ENCODE data around the gene PIEZO1. TPM values are rescaled to one million over a fixed set of nuclear protein-coding genes. Genes with fewer than 3 reads are reported as not detected.
A peak's percentile ranks its signal among the peaks of the same experiment; 100 is the strongest.

Gene PIEZO1
- total and polyA plus RNA-seq, 2 donors (not counting 3 experiments of a cell fraction or from before 2014, with no cell fraction given) = 298 to 322 TPM

- TF ChIP-seq EZH2 (IDR thresholded peaks at IDR 0.05; ENCODE audit: borderline replicate concordance, low read depth, low read length, severe bottlenecking) (no peak), MAX (IDR thresholded peaks at IDR 0.05; ENCODE audit: insufficient read depth, insufficient read length) (no peak), GATA2 (IDR thresholded peaks at IDR 0.05; ENCODE audit: insufficient read depth, insufficient read length, low read depth, low read length) (no peak), POLR2A (IDR thresholded peaks at IDR 0.05; ENCODE audit: low read depth, low read length) (peak; percentile 27), JUN (IDR thresholded peaks at IDR 0.05; ENCODE audit: borderline replicate concordance, insufficient read depth, insufficient read length, low read depth) (no peak), FOS (IDR thresholded peaks at IDR 0.05; ENCODE audit: borderline replicate concordance, insufficient read depth, low read length) (no peak)
- H3K4me2 ChIP-seq (ENCODE audit: insufficient read depth, low read length) = no peak overlapping the region
- FAIRE-seq (no peak), DNase-seq (ENCODE audit: low read depth, low spot score) (no peak)
- BruUV-seq (replicated peaks) = no TSS peak
- H3K9ac ChIP-seq (replicated peaks; ENCODE audit: extremely low read depth, insufficient read depth, low read length) = no peak overlapping the region
- H3K4me3 ChIP-seq (replicated peaks in 1 of 3; ENCODE audit: insufficient read depth in 1 of 3, low read depth in 1 of 3, low read length in 3 of 3) = no peak overlapping the region
- H3K36me3 ChIP-seq (ENCODE audit: control insufficient read depth in 2 of 2, extremely low read depth in 1 of 2, insufficient read depth in 2 of 2, low read length in 2 of 2) = peaks cover 4 to 12% of the 10 kb centered on the region in 2 experiments
- no peaks in the 10 kb centered on the region for H3K9me3 ChIP-seq (replicated peaks; ENCODE audit: control insufficient read depth, insufficient read depth, low read length)
- dilution Hi-C loops (cut with MboI; ENCODE audit: extremely low pct_ligation_motif_present, low sequenced_read_pairs) (no loop called here), intact Hi-C loops (cut with micrococcal nuclease) (no loop called here)
- no peaks in the 10 kb centered on the region for H3K27me3 ChIP-seq (ENCODE audit: control insufficient read depth in 2 of 2, insufficient read depth in 2 of 2, low read length in 2 of 2)
- H2AFZ ChIP-seq (ENCODE audit: low read depth, low read length) = no peak overlapping the region
- H3K4me1 ChIP-seq (ENCODE audit: control insufficient read depth, extremely low read depth, insufficient read depth, low read length) = peaks cover 22% of the 10 kb centered on the region
- no peaks in the 10 kb centered on the region for H4K20me1 ChIP-seq (replicated peaks; ENCODE audit: control insufficient read depth, extremely low read depth, insufficient read depth, low read length)
- ChIA-PET CTCF (interaction anchor here (0.6 to 2.1 kb wide), 2 partner anchors 70 to 99 kb away, joined by 3 to 8 read pairs; no protein-coding TSS in a partner anchor), POLR2A (no interaction called here)
- H3K27ac ChIP-seq (ENCODE audit: insufficient read depth, low read depth, low read length) = no peak overlapping the region
- H3K9me1 ChIP-seq (replicated peaks; ENCODE audit: control insufficient read depth, extremely low read depth, insufficient read depth, low read length) = no peaks in the 10 kb centered on the region
- peaks cover 44% of the 10 kb centered on the region for H3K79me2 ChIP-seq (ENCODE audit: control insufficient read depth, insufficient read depth, low read length)
Measured at GRCh38 chr16:88807142-88807625, 22.2 kb upstream of the PIEZO1 start.

- H3K36me3 ChIP-seq (ENCODE audit: control insufficient read depth in 2 of 2, extremely low read depth in 1 of 2, insufficient read depth in 2 of 2, low read length in 2 of 2) = peaks cover 4 to 12% of the 10 kb centered on the region in 2 experiments
- H3K9me1 ChIP-seq (replicated peaks; ENCODE audit: control insufficient read depth, extremely low read depth, insufficient read depth, low read length) = no peaks in the 10 kb centered on the region
- no peak overlapping the region for H3K9ac ChIP-seq (replicated peaks; ENCODE audit: extremely low read depth, insufficient read depth, low read length)
- no peak overlapping the region for H3K27ac ChIP-seq (ENCODE audit: insufficient read depth, low read depth, low read length)
- no peak overlapping the region for H3K4me3 ChIP-seq (replicated peaks in 1 of 3; ENCODE audit: insufficient read depth in 1 of 3, low read depth in 1 of 3, low read length in 3 of 3)
- BruUV-seq (replicated peaks) = no TSS peak
- no peaks in the 10 kb centered on the region for H3K9me3 ChIP-seq (replicated peaks; ENCODE audit: control insufficient read depth, insufficient read depth, low read length)
- no peak overlapping the region for H2AFZ ChIP-seq (ENCODE audit: low read depth, low read length)
- peaks cover 20% of the 10 kb centered on the region for H3K4me1 ChIP-seq (ENCODE audit: control insufficient read depth, extremely low read depth, insufficient read depth, low read length)
- H3K27me3 ChIP-seq (ENCODE audit: control insufficient read depth in 2 of 2, insufficient read depth in 2 of 2, low read length in 2 of 2) = no peaks in the 10 kb centered on the region
- TF ChIP-seq MYC (IDR thresholded peaks at IDR 0.05; ENCODE audit: low read depth, low read length) (no peak), JUN (IDR thresholded peaks at IDR 0.05; ENCODE audit: borderline replicate concordance, insufficient read depth, insufficient read length, low read depth) (no peak), EZH2 (IDR thresholded peaks at IDR 0.05; ENCODE audit: borderline replicate concordance, low read depth, low read length, severe bottlenecking) (no peak), FOS (IDR thresholded peaks at IDR 0.05; ENCODE audit: borderline replicate concordance, insufficient read depth, low read length) (no peak), CTCF (IDR thresholded peaks at IDR 0.05; ENCODE audit: extremely low read depth in 1 of 2, insufficient read depth in 1 of 2, low read depth in 1 of 2, low read length in 2 of 2) (no peak), POLR2A (IDR thresholded peaks at IDR 0.05; ENCODE audit: low read depth, low read length) (no peak), POLR2AphosphoS5 (IDR thresholded peaks at IDR 0.05; ENCODE audit: insufficient read depth, low read depth, low read length) (no peak), GATA2 (IDR thresholded peaks at IDR 0.05; ENCODE audit: insufficient read depth, insufficient read length, low read depth, low read length) (no peak), MAX (IDR thresholded peaks at IDR 0.05; ENCODE audit: insufficient read depth, insufficient read length) (no peak)
- intact Hi-C loops (cut with micrococcal nuclease) (no loop called here), dilution Hi-C loops (cut with MboI; ENCODE audit: extremely low pct_ligation_motif_present, low sequenced_read_pairs) (no loop called here)
- peaks cover 44% of the 10 kb centered on the region for H3K79me2 ChIP-seq (ENCODE audit: control insufficient read depth, insufficient read depth, low read length)
- no peak for DNase-seq (ENCODE audit: low read depth, low spot score)
- no peaks in the 10 kb centered on the region for H4K20me1 ChIP-seq (replicated peaks; ENCODE audit: control insufficient read depth, extremely low read depth, insufficient read depth, low read length)
- CTCF ChIA-PET = interaction anchor here (0.6 to 2.1 kb wide), 3 partner anchors 12 to 99 kb away, joined by 3 to 8 read pairs (median 4); no protein-coding TSS in a partner anchor
- FAIRE-seq = no peak
- no peak overlapping the region for H3K4me2 ChIP-seq (ENCODE audit: insufficient read depth, low read length)
- POLR2A ChIA-PET = interaction anchor here (1.1 kb wide), 1 partner anchor 69 kb away, joined by 3 read pairs; no protein-coding TSS in a partner anchor
Measured at GRCh38 chr16:88806491-88807111, 21.6 kb upstream of the PIEZO1 start.
